SU-DHL-6 (cell line): Measurements from ENCODE around the gene TNS1.

ENCODE experiments used
- CTCF ChIP-seq: fragments of 200-600 bp; sonication (generic); IDR thresholded peaks from one replicate; pipeline ENCODE4 v1.5.1; 2017; ENCODE audit warnings: antibody characterized with exemption, mild to moderate bottlenecking, low read length, moderate library complexity; ENCODE audit not compliant: insufficient read depth, poor library complexity, severe bottlenecking
- EZH2phosphoT487 ChIP-seq: fragments of 200-600 bp; sonication (generic), shearing (Covaris generic); conservative IDR thresholded peaks from 2 replicates; pipeline ENCODE4 v1.6.1; 2018; ENCODE audit warnings: mild to moderate bottlenecking, antibody characterized with exemption, low read length, moderate library complexity, mixed read lengths

DNA sequence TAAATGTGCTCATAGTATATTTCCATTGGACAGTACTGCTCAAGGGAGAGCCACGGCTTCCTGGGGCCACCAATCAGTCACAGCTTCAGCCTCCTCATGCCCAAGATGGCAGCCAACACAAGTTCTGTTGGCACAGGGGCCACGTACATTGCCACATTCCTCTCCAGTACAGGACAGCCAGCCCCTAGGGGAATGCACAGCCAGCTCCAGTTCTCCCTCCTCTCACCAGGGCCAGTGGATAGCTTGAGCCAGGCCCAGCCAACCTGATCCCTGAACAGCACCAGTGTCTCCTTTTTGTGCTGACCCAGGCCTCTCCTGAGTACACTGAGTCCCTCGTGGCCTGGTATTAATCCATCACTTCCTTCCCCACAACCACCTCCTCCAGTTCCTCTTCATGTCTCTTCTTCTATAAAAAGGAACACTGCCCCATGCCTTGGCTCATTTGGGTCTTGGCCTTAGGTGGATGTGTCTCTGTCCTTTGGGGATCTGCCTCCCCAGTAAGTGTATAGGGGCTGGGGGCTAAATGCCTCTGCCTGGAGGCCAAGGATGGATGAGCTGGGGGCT, 168.7 kb downstream of the TNS1 start:
- TF ChIP-seq CTCF (no peak), EZH2phosphoT487 (no peak)
